SIG-M5 (cell line): ENCODE measurements around the gene EPHA8.

Source experiments
- DNase-seq: peaks from one replicate; lab custom pipeline; 2025; lab: John Stamatoyannopoulos, UW

The EPHA8 gene

DNA sequence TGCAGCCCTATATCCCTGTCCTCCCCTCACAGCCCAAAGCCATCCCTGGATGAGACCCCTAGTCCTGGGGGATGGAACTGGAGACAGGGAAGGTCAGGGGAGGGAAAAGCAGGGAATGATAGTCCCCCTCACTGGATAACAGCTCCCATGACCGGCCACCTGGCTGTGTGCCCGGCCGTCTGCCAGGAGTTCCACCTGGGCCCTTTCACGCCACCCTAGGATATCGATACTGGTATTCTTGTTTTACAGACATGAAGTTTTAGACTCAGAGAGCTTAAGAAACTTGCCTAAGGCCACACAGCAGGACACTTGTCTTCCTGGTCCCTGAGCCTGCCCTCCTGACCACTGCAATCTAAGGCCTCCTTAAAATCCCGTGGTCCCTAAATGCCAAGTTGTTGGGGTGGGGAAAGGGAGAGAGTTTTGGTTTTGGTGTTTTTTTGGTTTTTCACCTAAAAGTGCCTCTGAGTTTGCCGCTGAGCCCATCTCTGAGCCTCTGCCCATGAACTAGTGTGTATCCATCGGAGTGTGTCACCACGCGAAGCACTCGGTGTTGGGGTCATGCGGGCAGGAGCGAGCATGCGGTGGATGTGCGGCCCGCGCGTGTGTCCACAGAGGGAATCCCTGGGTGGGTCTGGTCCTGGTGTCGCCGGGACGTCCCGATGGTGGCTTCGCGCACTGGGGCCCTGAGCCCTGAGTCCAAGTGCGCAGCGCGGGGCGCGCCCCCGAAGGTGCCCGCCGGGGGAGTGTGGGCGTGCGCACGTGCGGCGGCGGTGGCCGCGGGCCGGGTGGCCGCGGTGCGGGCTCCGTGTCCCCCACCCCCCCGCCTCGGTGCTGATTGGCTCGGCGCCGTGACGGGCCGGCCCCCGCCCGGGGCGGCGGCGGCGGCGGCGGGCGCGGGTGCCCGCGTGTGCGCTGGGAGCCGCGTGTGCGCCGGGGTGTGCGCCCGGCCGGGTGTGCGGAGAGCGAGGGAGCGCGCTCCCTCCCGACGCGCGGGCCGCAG lies at the start of gene EPHA8:
Gene EPHA8, plus strand, starts transcription at position 906 of the 1,000 bp plus-strand sequence. CDS start 147 bp downstream, outside the sequence.
- no peak for DNase-seq

DNA sequence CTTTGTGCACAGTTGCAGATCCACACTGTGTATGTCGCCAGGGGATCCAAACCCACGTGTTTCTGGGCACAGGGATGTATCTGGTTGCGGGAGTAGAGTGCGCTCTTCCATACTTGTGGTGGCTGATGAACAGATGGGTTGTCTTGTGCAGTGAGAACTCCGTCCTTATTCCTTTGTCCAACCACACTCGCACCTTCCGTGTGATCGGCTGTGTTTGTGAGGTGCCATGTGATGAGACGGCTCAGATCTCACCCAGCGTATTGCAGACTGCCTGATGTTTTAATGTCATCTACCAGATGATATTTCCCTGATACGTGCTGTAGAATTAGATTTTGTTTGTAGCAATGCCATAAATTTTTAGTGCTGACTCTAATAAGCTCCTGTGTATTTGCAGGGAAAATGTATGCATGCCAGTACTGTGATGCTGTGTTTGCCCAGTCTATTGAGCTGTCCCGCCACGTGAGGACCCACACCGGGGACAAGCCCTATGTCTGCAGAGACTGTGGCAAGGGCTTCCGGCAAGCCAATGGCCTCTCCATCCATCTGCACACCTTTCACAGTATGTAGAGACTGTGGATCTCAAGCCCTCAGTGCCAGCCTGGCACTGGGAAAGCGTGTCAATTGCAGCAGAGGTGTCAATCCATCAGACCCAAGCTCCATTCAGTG lies 46.2 kb upstream of the EPHA8 start:
- DNase-seq, result no peak

DNA sequence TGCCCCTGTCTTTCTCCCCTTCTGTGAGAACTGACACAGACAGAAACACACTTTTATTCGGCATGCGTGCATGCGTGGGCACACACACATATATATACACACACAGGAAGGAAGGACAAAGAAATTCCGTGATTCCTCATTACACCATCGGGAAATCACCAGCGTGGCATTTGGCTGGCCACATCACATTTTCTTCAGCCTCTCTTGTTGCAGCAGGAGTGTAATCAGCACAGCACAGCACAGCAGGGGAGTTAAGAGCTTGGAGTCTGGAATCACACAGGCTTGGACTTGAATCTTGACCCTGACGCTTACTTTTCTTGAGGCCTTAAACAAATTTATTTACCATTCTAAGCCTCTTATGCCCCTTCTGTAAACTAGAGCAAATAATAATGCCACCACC lies 45.3 kb upstream of the EPHA8 start:
- DNase-seq, result no peak

DNA sequence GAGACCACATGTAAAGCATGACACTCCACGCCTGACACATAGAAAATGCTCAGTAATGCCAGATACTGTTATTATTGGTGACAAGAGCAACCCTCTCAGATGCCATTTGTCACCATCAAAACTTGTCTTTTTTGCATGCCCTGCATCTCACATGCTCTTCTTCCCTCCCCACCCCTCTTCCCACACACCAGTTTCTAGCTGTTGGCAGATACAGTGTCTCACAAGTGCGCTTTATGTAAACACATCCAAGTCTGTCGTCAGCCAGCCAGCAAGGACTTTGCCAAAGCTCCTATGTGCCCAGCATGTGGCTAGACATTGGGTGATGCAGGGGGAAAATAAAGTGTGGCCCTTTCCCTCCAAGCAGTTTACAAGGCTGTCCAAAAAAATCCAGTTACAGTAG lies 44.9 kb upstream of the EPHA8 start:
- DNase-seq, result no peak

DNA sequence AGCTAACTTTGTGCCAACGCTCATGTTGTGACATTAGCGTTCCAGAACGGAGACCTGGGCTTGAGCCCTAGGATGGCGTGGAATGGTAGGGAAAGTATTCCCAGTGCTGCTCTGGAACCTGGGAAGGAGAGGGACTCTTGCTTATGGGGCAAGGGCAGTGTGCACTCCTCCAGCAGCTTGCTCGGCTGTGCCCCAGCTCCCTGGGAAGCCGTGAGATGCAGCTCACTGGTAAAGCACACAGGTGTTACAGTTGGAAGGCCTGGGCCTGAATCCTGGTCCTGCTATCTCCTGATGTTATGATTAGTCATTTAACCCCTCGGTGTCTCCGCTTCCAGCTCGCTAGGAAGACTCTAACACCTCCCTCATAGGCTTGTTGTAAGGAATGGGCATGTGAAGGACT lies 42.4 kb upstream of the EPHA8 start:
- no peak for DNase-seq

DNA sequence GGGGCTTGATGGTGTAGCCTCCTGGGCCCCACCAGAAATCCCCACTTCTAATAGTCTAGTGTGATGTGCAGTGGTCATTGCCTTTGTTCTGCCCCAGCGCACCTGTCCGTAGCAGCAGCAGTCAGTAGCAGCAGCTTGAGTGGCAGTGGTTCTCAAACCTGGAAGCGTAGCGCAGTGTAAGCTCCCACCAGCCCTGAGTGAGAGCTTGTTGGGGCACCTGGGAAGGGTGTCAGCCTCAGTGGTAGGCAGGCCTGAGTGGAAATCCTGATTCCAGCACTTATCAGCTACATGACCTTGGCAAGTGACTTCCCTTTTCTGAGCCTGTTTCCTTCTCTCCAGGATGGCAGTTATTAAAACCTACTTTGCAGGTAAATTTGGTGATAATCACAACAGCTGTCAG lies 41.6 kb upstream of the EPHA8 start:
- DNase-seq, result no peak

DNA sequence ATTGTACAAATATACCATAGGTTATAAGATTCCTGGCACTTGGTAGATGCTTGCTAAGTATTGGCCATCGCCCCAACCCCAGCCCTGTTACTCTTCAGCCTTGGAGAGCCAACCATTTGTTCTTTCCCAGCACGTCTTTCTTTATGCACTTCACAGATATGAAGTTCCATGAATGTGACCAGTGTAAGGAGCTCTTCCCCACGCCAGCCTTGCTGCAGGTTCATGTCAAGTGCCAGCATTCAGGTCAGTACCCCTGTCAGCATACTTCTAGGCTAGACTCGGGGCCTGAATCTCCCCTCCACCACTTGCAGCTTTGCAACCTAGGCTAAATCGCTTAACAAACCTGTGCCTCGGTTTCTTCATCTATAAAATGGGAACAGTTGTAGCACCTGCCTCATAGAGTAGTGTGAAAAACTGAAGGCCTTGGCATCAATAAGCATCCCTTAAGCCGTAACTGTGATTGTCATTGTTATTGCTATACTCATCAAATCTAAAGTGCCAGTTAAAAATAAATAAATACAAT lies 41.0 kb upstream of the EPHA8 start:
- DNase-seq, result no peak

DNA sequence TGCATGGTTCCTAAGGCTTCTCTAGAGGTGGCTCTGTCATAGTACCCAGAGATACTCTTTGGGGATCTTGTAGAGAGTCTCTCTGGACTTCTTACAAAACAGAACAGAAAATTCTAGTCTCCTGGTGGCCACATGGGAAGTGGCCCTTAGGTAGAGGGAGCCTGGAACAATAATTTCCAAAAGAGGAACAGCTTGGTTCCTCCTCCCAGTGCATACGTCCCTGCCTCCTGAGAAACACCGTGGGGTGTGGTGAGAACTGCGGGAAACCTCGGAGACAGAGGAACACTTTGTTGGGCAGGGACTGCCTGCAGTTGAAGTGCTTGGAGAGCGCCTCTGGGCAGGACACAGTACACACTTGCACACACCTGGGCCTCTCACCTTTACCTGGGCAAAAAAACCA lies 38.8 kb upstream of the EPHA8 start:
- no peak for DNase-seq

DNA sequence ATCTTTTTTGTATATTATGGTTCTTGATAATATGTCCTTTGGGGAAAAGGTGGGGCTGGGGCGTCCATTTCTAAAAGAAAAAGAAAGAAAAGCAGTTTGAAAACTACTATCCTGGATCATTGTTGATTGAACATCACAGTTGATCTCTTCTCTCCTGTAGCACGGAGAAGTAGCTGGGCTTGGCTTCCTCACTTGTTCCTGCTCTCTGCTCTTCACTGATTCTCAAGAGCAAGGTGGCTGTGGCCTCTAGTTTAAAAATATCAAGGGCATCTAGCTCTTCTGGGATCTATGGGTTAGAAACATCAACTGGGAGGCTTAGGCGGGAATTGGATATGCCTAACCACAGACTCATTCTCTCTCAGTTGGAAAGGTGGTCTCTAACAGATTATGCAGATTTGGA lies 38.1 kb upstream of the EPHA8 start:
- DNase-seq, result no peak

DNA sequence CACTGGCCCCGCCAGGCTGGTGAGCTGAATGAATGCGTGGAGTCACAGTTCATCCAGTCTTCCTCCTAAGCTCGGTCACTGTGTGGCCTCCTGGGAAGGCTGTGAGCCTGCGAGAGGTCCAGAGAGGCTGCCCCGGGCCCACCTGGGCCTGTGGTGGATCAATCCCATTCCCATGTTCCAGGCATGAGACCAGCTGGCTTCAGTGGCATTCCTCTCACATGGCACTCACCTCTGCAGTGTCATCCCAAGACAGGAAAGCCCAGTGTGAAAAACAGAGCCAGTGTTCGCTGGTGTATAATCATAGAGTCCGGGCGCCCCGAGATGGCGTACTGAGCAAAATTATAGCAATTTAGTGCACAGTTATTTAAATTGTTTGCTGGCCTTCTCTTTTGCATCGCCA lies 37.6 kb upstream of the EPHA8 start:
- no peak for DNase-seq

DNA sequence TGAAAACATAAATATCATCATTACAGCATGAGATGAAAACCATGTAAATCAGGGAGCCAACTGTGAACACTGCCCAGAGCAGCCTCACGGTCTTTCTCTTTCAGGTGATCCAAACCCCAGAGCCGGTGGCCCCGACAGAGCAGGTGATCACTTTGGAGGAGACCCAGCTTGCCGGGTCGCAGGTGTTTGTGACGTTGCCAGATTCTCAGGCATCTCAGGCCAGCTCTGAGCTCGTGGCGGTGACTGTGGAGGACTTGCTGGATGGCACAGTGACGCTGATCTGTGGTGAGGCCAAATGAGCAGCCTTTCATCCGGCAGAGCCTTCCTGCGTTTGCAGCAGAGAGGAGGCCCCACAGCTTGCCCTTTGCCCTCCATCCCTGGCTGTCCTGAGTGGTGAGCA lies 37.2 kb upstream of the EPHA8 start:
- DNase-seq, result no peak

DNA sequence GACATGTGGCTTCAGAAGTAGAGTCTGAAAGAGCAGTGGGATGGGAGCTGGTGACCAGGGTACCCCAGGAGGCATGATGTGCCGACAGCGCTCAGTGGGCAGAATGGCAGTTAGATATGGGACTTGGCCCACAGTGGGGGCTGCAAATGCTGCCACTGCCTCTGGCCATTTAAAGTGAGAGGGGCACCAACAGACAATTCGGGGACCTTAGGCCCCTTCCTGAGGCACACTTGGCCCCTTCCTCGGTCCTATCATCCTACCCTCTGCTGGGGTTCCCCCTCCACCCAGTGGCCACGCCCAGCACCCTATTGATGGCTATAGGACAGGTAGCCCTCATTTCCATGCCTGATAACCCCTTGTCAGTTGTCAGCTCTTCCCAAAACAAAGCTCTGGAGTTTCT lies 36.6 kb upstream of the EPHA8 start:
- DNase-seq, result no peak

DNA sequence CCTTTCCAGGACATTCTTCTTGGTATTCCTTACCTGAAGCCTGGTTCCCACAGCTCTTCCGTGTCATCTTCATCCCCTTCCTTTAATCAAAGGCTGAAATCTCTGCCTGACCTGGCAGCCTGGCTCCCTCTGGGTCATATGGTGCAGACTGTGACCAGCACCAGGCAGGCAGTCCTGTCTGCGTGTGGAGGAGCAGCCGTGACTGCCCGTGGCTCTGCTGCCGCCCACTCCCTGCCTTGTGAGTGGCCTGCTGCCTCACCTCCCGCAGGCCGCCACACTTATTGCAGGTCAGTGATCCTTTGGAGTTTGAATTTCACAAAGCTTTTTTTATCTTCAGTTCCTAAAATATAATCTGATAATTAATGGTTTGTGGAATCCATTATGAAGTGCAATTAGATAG lies 36.2 kb upstream of the EPHA8 start:
- DNase-seq, result no peak

DNA sequence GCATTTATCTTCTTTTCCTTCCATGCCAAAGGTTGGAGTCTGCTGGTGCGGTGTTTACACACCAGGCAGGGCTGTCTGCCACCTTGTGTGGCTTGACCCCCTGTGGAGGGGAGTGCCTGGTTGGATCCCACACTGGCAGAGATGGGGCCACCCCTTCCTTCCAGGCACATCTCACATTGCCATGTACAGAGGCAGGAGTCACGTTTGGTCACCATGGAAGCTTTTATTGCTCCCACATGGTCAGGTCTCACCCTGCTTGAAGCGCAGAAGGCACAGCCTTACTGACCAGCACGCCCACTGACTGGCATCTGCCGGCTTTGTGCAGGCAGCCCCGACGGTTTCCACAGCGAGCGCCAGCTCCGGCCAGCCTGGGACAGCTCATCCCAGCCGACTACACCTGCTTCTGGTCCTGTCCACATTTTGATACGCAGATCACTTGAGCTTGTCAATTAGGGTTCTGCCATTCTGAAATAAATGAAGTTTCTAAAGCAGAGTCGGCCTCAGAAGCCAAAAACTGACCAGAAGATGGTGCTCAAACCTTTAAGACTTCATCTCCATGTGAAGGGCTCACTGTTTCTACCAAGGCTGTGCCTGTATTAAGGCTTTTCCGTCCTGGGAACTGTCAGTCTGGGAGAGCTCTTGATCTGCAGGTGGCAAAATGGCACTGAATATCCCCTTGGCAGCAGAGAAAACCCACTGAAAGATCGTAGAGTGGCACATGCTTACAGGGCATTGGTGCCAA lies 35.6 kb upstream of the EPHA8 start:
- DNase-seq, result no peak

DNA sequence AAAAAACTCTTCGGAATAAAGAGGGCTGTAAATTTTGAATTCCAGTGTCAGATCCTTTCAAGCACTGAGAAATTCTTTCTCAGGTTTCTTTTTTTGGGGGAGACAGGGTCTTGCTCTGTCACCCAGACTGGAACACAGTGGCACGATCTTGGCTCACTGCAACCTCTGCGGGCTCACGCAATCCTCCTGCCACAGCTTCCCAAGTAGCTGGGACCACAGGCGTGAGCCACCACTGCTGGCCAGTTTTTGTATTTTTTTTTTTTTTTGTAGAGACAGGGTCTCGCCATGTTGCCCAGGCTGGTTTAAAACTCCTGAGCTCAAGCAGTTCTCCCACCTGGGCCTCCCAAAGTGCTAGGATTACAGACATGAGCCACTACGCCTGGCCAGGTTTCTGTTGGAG lies 34.8 kb upstream of the EPHA8 start:
- DNase-seq, result no peak

DNA sequence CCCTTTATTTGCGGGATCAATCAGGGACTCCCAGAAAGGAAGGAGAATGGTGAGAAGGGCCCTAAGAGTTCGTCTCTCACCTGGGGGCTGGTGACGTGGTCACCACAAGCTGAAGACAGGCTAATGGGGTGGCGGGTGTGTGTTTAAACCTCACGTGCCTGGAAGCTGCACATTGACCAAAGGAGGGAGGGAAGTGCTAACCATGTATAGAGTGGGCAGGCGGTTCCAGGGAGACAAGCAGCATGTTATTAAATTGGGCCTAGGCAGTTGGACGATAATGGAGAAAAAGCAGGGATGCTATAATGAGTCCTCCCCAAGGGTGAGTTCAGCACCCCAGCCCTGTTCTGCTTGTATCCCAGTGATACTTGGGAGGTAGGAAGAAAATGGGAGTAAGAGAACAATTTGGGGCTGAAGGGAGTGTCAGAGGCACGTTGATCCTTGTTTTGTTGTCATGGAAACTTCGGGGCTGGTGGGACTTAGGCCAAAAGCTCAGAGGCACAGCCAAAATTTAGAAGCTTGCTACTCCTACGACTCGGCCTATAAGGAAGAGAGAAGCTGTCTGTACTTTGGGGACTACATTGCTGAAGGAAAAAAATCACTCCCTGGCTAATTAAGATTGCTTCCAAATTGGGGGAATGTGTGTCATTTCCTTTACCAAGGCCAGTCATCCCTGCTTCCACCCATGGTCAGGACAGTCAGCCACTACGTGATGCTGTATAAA lies 33.2 kb upstream of the EPHA8 start:
- no peak for DNase-seq

DNA sequence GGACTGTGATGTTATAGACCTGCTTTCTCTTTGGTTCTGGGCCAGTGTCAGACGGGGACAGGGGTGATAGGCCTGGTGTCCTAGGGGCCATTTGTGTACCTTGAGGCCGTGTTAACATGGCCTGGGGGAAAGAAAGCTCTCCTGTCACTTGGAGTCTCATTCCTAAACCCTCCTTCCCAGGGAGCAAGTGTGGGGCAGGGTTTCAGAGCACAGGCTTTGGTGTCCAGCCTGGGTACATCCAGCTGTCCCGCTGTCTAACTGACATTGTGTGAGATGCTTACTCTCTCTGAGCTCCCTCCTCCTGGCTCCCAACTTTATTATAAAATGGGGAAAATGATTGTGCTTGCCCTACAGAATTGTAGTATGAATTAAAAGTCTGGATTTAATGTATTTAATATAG lies 32.6 kb upstream of the EPHA8 start:
- no peak for DNase-seq

DNA sequence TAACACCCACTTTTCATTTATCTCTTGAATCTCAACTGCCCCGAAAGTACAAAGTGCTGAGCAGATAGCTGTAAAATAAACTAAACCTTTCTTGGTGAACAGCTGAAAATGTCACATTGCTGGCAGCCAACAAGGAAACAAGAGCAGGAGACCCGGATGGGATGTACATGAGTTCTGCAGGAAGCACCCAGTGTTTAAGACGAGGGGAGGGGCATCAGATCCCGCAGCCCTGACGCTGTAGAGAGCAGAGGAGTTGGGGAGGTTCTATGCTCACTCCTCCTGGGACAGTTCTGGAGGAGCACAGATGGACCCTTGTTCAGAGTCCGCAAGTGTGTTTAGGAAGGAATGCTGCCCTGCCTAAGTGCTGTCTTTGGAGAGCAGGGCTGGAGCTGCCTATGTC lies 32.0 kb upstream of the EPHA8 start:
- DNase-seq, result no peak

DNA sequence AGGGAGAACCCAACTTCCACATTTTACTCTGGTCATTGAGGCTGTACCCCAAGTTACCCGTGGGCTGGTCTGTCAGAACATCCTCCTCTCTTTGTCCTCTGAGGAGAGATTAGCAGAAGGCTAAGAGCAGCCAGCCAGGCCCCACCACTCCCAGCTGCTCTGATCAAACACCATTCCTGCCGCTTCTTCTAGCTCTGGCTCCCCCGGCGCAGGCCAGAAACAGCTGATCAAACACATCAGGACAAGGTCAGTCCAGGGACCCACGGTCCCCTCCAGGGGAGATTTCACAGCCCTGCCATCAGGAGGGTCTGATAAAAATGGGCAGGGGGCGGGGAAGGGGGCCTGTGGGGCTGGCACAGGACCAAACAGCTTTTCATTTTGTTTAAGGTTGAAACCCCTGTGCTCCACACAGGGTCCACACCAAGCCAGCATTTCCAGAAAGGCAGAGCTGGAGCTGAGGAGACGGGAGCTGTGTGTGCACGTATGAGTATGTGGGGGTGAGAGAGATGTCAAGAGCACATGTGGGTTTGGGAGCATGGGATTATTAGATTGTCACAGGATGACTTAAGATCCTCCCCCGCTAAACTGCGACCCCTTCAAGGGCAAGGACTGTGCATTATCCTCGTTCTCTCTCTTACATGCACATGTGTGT lies 29.9 kb upstream of the EPHA8 start:
- DNase-seq, result no peak

DNA sequence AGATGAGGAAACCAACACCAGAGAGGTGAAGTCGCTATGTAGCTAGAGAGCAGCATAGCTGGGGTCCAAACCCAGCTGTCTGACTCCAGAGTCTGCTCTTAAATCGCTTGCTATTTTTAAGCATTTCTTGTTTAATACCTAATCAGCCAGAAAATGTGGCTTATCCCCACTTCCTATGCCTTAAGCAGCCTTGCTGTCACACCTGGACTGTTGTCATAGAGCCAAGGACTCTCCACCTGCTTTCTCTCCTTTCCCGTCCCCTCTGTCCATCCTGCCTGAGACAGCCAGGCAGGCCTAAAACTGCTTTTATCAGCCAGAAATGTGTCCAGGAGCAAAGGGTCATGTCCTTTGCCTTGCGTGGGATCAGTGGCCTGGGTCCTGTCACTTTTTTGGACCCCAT lies 28.3 kb upstream of the EPHA8 start:
- DNase-seq, result no peak

DNA sequence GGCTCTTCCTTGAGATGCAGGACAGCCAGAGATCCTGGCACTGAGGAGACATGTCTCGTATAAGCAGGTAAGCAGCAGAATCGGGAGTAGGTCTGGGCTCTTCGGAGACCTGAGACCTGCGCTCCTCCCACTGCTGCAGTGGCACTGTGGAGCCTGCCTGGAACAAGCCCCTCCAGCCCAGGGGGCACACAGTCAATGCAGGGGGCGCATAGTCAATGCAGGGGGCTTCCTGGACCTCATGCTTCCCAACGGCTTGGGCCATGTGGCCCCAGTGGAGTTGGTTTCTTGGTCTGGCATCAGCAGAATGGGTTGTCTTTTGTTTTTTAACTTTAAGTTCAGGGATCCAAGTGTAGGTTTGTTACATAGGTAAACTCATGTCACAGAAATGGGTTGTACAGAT lies 27.9 kb upstream of the EPHA8 start:
- DNase-seq, result no peak
